T-cell (primary cell): ENCODE results near the gene GMCL2. TPM values are rescaled to one million over a fixed set of nuclear protein-coding genes. Genes with fewer than 3 reads are reported as not detected.

Experiments used
- ATAC-seq, 4 experiments: fragments of 200-7000 bp in 3 of 4; fragments of 150-1000 bp in 1 of 4; cut with Tn5 transposase; replicated peaks in 1 of 4; 1 replicate in 3 of 4; 2 replicates in 1 of 4; pipeline ENCODE4 v1.10.0; 2021; ENCODE audit warnings: moderate library complexity in 3 of 4, mild to moderate bottlenecking in 2 of 4, moderate number of reproducible peaks in 1 of 4
- CTCF ChIA-PET, 2 donors: fragments of 300-600 bp; sonication (Branson Sonifier 250); formaldehyde crosslinking; loops; one replicate each; lab custom pipeline; 2022; ENCODE audit warnings: antibody characterized with exemption in 2 of 2; lab: Charles Lee
- POLR2A ChIA-PET, 2 donors: fragments of 300-600 bp; sonication (Branson Sonifier 250); formaldehyde crosslinking; loops; one replicate each; lab custom pipeline; 2022; ENCODE audit warnings: antibody characterized with exemption in 2 of 2; lab: Charles Lee
- DNase-seq, 35 experiments: peaks; one replicate each; pipeline versions ENCODE4 v3.0.0 to v3.0.0-alpha.2; 2013 to 2023
- H3K27ac ChIP-seq: one replicate; pipeline ENCODE4 v1.5.1; 2013; ENCODE audit warnings: low read length
- H3K27me3 ChIP-seq, 2 experiments: replicated peaks in 1 of 2; 1 replicate in 1 of 2; 2 replicates in 1 of 2; pipeline versions ENCODE4 v1.6.1 to v1.7.0; 2013; ENCODE audit warnings: low read length in 1 of 2, mixed read lengths in 1 of 2; ENCODE audit not compliant: control insufficient read depth in 2 of 2, insufficient read depth in 2 of 2; ENCODE audit errors: extremely low read depth in 1 of 2
- H3K36me3 ChIP-seq, 2 donors: 1 replicate in 1 of 2; 2 replicates in 1 of 2; pipeline versions ENCODE4 v1.6.1 to v1.7.0; 2013; ENCODE audit warnings: low read length in 1 of 2; ENCODE audit not compliant: control insufficient read depth in 2 of 2, insufficient read depth in 1 of 2; ENCODE audit errors: extremely low read depth in 1 of 2
- H3K4me1 ChIP-seq, 2 experiments: 1 replicate in 1 of 2; 2 replicates in 1 of 2; pipeline versions ENCODE4 v1.6.1 to v1.7.0; 2013; ENCODE audit warnings: low read length in 2 of 2, mixed read lengths in 1 of 2; ENCODE audit not compliant: insufficient read depth in 2 of 2, control insufficient read depth in 1 of 2; ENCODE audit errors: extremely low read depth in 1 of 2
- H3K4me3 ChIP-seq, 2 donors: 1 replicate in 1 of 2; 2 replicates in 1 of 2; pipeline versions ENCODE4 v1.5.1 to v1.7.0; 2013; ENCODE audit warnings: mild to moderate bottlenecking in 2 of 2, low read length in 1 of 2, moderate library complexity in 1 of 2; ENCODE audit not compliant: control insufficient read depth in 1 of 2; ENCODE audit errors: extremely low read depth in 1 of 2
- H3K9me3 ChIP-seq: 2 replicates; pipeline ENCODE4 v1.7.0; 2013
- H3K27ac Mint-ChIP-seq, 2 donors: one replicate each; pipeline ENCODE4 v1.8.0; 2020 to 2021; ENCODE audit warnings: mild to moderate bottlenecking in 2 of 2, mixed read lengths in 2 of 2
- H3K27me3 Mint-ChIP-seq, 2 donors: one replicate each; pipeline ENCODE4 v1.8.0; 2021 to 2022; ENCODE audit warnings: mixed read lengths in 2 of 2
- H3K36me3 Mint-ChIP-seq: one replicate; pipeline ENCODE4 v1.8.0; 2021; ENCODE audit warnings: mixed read lengths
- H3K4me1 Mint-ChIP-seq, 3 donors: one replicate each; pipeline ENCODE4 v1.8.0; 2020 to 2022; ENCODE audit warnings: mixed read lengths in 3 of 3, mild to moderate bottlenecking in 1 of 3
- H3K4me3 Mint-ChIP-seq, 3 donors: one replicate each; pipeline ENCODE4 v1.8.0; 2020 to 2022; ENCODE audit warnings: mild to moderate bottlenecking in 3 of 3, mixed read lengths in 3 of 3, moderate library complexity in 3 of 3
- H3K9me3 Mint-ChIP-seq, 3 donors: one replicate each; pipeline ENCODE4 v1.8.0; 2020 to 2022; ENCODE audit warnings: mixed read lengths in 3 of 3
- WGBS: methylation state at CpG from one replicate; pipeline ENCODE4 v1.1.5; 2013; ENCODE audit warnings: missing lambda C conversion rate; ENCODE audit not compliant: insufficient coverage; 5-methylcytosine and 5-hydroxymethylcytosine counted together
- total RNA-seq, 35 experiments: library from RNA in 6 of 35; stranded (reverse) in 6 of 35; fragments of 120-200 nt in 1 of 35; gene quantifications; one replicate each; pipeline versions ENCODE4 v1.2.1 to v1.2.4 and lab custom pipeline; 2013 to 2026

The GMCL2 gene
- total RNA-seq, 5 donors from 2014 or later (not counting 1 experiment from before 2014, with no cell fraction given) = not detected

DNA sequence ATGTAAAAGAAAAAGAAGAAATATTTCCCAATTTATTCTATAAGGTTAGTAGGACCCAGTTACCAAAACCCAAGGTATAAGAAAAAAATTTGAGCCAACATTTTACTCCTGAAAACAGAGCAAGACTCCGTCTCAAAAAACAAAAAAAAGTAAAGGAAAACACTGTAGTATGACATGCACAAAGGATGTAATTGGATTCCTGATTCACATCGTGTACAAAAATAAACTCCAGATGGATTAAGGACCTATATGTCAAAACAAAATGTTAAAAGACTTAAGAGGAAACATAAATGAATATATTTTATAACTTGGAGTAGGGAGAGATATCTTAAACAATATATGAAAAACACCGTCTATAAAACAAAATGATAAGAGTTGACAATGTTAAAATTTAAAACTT is 31.7 kb upstream of the GMCL2 start:
- peaks cover 29 to 57% of the 10 kb centered on the region in 2 donors for H3K36me3 ChIP-seq

DNA sequence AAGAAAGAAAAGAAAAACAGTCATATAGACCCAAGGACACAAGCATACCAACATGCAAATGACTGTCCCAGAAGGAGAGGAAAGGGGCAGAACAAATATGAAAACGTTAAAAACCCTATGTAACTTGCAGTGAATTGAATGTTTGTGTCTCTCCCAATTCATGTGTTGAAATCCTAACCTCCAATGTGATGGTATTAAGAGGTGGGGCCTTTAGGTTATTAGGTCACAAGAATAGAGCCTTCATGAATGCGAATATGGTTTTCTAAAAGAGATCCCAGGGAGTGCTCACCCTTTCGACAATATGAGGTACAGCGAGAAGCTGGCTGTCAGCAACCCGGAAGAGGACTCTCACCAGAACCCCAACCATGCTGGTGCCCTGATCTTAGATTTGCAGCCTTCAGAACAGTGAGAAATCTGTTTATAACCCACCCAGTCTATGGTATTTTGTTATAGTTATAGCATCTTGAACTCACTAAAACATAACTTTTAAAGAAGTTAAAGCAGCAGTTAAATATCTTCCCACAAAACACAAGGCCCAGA is 31.1 kb upstream of the GMCL2 start:
- ChIA-PET CTCF (no interaction called here), POLR2A (no interaction called here)
- no peak overlapping the region for H3K4me3 Mint-ChIP-seq
- Histone ChIP-seq H3K9me3 (no peaks in the 10 kb centered on the region), H3K27me3 (no peaks in the 10 kb centered on the region), H3K4me3 (no peak overlapping the region), H3K4me1 (peaks cover 3 to 12% of the 10 kb centered on the region in 2 experiments), H3K36me3 (peaks cover 29 to 61% of the 10 kb centered on the region in 2 donors), H3K27ac (no peak overlapping the region)
- no peak for DNase-seq
- no peak for ATAC-seq
- peaks cover 33 to 63% (median 43%) of the 10 kb centered on the region in 3 donors for H3K4me1 Mint-ChIP-seq
- no peaks in the 10 kb centered on the region for H3K9me3 Mint-ChIP-seq
- peaks cover 42% of the 10 kb centered on the region for H3K36me3 Mint-ChIP-seq
- no peaks in the 10 kb centered on the region for H3K27me3 Mint-ChIP-seq
- no CpG with 5 or more reads among the region's 5 CpGs for WGBS
- no peak overlapping the region for H3K27ac Mint-ChIP-seq

More for the DNA sequence above, 31.7 kb upstream of the GMCL2 start:
- Histone ChIP-seq H3K27ac (no peak overlapping the region), H3K27me3 (no peaks in the 10 kb centered on the region), H3K9me3 (no peaks in the 10 kb centered on the region), H3K4me1 (peaks cover 3 to 12% of the 10 kb centered on the region in 2 experiments), H3K4me3 (no peak overlapping the region)
- no peak overlapping the region for H3K27ac Mint-ChIP-seq
- peaks cover 37% of the 10 kb centered on the region for H3K36me3 Mint-ChIP-seq
- H3K27me3 Mint-ChIP-seq = no peaks in the 10 kb centered on the region
- DNase-seq (no peak), ATAC-seq (no peak)
- H3K4me3 Mint-ChIP-seq = no peak overlapping the region
- ChIA-PET POLR2A (no interaction called here), CTCF (no interaction called here)
- peaks cover 32 to 65% (median 41%) of the 10 kb centered on the region in 3 donors for H3K4me1 Mint-ChIP-seq
- no CpG with 5 or more reads among the region's 3 CpGs for WGBS
- no peaks in the 10 kb centered on the region for H3K9me3 Mint-ChIP-seq

DNA sequence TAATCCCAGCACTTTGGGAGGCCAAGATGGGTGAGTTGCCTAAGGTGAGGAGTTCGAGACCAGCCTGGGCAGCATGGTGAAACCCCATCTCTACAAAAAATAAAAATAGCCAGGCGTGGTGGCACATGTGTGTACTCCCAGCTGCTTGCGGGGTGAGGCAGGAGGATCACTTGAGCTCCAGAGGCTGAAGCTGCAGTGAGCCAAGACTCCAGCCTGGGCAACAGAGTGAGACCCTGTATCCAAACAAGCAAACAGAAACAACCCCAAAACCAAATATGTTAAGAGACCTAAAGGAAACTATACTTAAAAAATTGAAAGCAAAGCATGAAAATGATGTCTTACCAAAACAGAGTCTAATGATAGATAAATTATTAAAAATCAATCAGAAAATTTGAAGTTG is 29.6 kb upstream of the GMCL2 start:
- CTCF ChIA-PET = no interaction called here

DNA sequence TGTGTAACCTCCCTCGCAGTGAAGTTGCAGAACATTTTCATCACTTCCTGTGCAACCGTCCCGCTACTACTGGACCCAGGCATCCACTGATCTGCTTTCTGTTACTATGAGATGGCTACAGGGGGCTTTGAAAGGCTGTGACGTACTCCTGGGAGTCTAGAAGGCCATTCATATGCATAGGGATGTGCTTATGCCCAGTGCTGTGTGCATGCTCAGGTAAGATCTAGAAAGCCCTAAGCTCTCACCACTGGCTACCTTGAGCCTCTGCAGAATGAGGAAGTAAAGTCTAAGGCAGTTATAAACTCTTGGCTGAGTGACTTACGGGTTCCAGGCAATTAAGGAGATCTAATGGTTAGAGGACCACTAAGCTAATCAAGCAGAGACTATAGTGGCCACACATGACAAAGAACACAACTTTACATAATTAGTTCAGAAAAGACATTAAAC is 28.9 kb upstream of the GMCL2 start:
- no peaks in the 10 kb centered on the region for H3K27me3 ChIP-seq
- H3K27ac ChIP-seq = no peak overlapping the region
- CTCF ChIA-PET = no interaction called here
- Mint-ChIP-seq H3K36me3 (peaks cover 40% of the 10 kb centered on the region), H3K27ac (peak overlapping the region in 1 of 2 donors; percentile 38), H3K4me3 (no peak overlapping the region), H3K27me3 (no peaks in the 10 kb centered on the region), H3K9me3 (no peaks in the 10 kb centered on the region), H3K4me1 (peaks cover 19 to 45% (median 33%) of the 10 kb centered on the region in 3 donors)
- H3K4me3 ChIP-seq = no peak overlapping the region
- peaks cover 1 to 18% of the 10 kb centered on the region in 2 experiments for H3K4me1 ChIP-seq
- DNase-seq (no peak), ATAC-seq (no peak)
- H3K9me3 ChIP-seq = no peaks in the 10 kb centered on the region
- POLR2A ChIA-PET = no interaction called here
- peaks cover 21 to 71% of the 10 kb centered on the region in 2 donors for H3K36me3 ChIP-seq
- 95% methylated on average over 4 of the region's 5 CpGs for WGBS

More for the DNA sequence above, 29.6 kb upstream of the GMCL2 start:
- ATAC-seq = no peak
- Mint-ChIP-seq H3K9me3 (no peaks in the 10 kb centered on the region), H3K4me1 (peaks cover 25 to 52% (median 38%) of the 10 kb centered on the region in 3 donors), H3K4me3 (no peak overlapping the region), H3K27me3 (no peaks in the 10 kb centered on the region), H3K27ac (no peak overlapping the region), H3K36me3 (peaks cover 42% of the 10 kb centered on the region)
- Histone ChIP-seq H3K9me3 (no peaks in the 10 kb centered on the region), H3K27ac (no peak overlapping the region), H3K27me3 (no peaks in the 10 kb centered on the region), H3K4me3 (no peak overlapping the region), H3K4me1 (peaks cover 3 to 18% of the 10 kb centered on the region in 2 experiments), H3K36me3 (peaks cover 27 to 66% of the 10 kb centered on the region in 2 donors)
- WGBS = no CpG with 5 or more reads among the region's 3 CpGs
- no peak for DNase-seq
- POLR2A ChIA-PET = no interaction called here

DNA sequence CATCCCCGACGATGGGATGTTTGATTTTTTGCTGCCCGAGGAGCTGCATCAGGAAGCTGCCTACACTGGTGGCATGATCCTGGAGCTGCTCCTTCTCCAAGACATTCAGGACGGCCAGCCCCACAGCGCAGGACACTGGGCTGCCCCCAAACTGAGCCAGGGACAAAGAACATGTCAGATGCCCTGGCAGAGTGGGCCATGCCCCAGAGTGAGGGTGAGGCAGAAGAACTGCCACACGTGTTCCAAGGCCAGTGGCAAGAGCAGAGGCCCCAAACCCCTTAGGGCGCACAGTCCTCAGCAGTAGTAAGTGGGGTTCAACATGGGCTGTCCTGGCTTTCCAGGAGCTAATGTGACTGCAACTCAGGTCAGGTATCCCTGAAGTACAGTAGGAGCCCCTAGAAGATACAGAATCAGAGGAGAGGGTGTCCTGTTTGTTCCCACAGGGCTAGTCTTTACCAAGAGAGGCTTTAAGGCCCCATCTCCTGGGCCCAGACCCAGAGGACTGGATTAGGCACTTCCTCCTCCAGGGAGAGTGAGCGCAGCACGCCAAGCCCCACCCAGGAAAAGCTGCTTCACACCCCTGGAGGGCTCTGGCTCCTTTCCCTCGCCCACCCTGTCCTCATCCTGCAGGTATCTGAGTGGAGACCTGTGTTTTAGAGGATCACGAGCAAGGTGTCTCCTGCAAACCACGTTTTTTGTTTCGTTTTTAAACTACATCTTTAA is 28.3 kb upstream of the GMCL2 start:
- H3K27me3 ChIP-seq = no peaks in the 10 kb centered on the region
- ChIA-PET POLR2A (no interaction called here), CTCF (no interaction called here)
- no peak overlapping the region for H3K4me3 ChIP-seq
- Mint-ChIP-seq H3K4me3 (no peak overlapping the region), H3K9me3 (no peaks in the 10 kb centered on the region), H3K27me3 (no peaks in the 10 kb centered on the region), H3K27ac (no peak overlapping the region), H3K36me3 (peaks cover 41% of the 10 kb centered on the region), H3K4me1 (peaks cover 12 to 39% (median 28%) of the 10 kb centered on the region in 3 donors)
- no peaks in the 10 kb centered on the region for H3K9me3 ChIP-seq
- 85% methylated on average over 6 of the region's 13 CpGs for WGBS
- H3K36me3 ChIP-seq = peaks cover 20 to 77% of the 10 kb centered on the region in 2 donors
- no peak overlapping the region for H3K27ac ChIP-seq
- peaks cover 0 to 18% of the 10 kb centered on the region in 2 experiments for H3K4me1 ChIP-seq
- DNase-seq = no peak
- ATAC-seq = peak in 2 of 4 experiments; percentile 9 to 17

DNA sequence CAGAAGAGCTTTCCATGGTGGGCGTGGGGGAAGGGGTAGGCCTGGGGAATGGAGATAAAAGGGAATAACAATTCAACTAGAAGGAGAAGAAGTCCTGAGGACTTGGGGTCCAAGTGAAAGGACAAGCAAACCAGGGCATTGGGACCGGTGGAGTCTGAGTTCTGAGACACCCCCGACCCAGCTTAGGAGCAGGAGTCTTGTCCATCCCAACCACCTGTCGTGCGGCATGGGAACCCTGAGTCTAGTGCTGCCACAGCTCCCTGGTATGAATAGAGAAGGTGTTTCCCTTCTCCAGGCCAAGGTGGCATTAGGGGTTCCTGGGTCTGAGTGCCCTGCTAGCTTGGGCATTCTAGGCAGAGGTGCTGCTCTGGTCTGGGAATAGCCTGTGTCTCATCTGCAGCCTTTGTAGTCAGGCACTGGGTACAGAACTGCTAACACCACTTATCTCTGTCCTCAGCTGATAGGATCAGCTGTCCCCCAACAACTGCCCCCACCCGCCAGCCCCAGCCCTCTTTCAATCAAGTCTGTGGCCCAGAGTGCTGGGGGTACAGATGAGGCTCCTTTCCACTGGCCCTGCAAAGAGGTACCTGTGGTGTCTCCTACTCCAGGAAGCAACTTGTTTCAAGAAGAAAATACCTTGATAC is 27.1 kb upstream of the GMCL2 start:
- H3K4me1 ChIP-seq = peaks cover 0 to 23% of the 10 kb centered on the region in 2 experiments
- Mint-ChIP-seq H3K9me3 (no peaks in the 10 kb centered on the region), H3K4me1 (peaks cover 17 to 39% (median 26%) of the 10 kb centered on the region in 3 donors), H3K27me3 (no peaks in the 10 kb centered on the region), H3K4me3 (no peak overlapping the region), H3K27ac (peak overlapping the region; percentile 71 to 73), H3K36me3 (peaks cover 51% of the 10 kb centered on the region)
- 91% methylated on average over 5 of the region's 6 CpGs for WGBS
- CTCF ChIA-PET = no interaction called here
- no peak overlapping the region for H3K4me3 ChIP-seq
- POLR2A ChIA-PET = interaction anchor here (1.1 kb wide), 2 partner anchors 10 to 13 kb away, joined by 3 read pairs; partner anchors contain the start of gene HNRNPAB (in 1 of the 2)
- H3K36me3 ChIP-seq = peaks cover 20 to 85% of the 10 kb centered on the region in 2 donors
- H3K27ac ChIP-seq = no peak overlapping the region
- no peaks in the 10 kb centered on the region for H3K27me3 ChIP-seq
- H3K9me3 ChIP-seq = no peaks in the 10 kb centered on the region
- ATAC-seq (no peak), DNase-seq (no peak)
